Measurements from ENCODE around the gene PPARA. TPM values are rescaled to one million over a fixed set of nuclear protein-coding genes. Genes with fewer than 3 reads are reported as not detected.

Gene PPARA
- total and polyA plus RNA-seq, 2 experiments from 2014 or later: 4.7 to 12.6 TPM

GRCh38 chr22:46179748-46180147 is 29.4 kb downstream of the PPARA start:
- Mint-ChIP-seq H3K36me3 (ENCODE audit: low read depth) (peaks cover 51% of the 10 kb centered on the region), H3K9me3 (peaks cover 61% of the 10 kb centered on the region), H3K4me1 (no peaks in the 10 kb centered on the region), H3K27me3 (ENCODE audit: insufficient read depth, low read depth, poor library complexity) (no peaks in the 10 kb centered on the region), H3K4me3 (no peak overlapping the region), H3K27ac (no peak overlapping the region)
- no peaks in the 10 kb centered on the region for H3F3A ChIP-seq (replicated peaks; ENCODE audit: low read depth)
- H3K4me1 ChIP-seq (ENCODE audit: insufficient read depth): no peaks in the 10 kb centered on the region
- H4K20me1 ChIP-seq (replicated peaks; ENCODE audit: insufficient read depth): no peaks in the 10 kb centered on the region
- H2AFZ ChIP-seq: no peak overlapping the region
- TF ChIP-seq CREB1 (CRISPR knock-in tag; IDR thresholded peaks at IDR 0.05; ENCODE audit: low read depth) (no peak), JUNB (IDR thresholded peaks at IDR 0.05; ENCODE audit: unreplicated experiment) (no peak), NANOG (IDR thresholded peaks at IDR 0.05; ENCODE audit: borderline replicate concordance) (no peak), EZH2phosphoT487 (IDR thresholded peaks at IDR 0.05; ENCODE audit: unreplicated experiment) (no peak), ETS1 (IDR thresholded peaks at IDR 0.05) (no peak), CTCF (conservative IDR thresholded peaks at IDR 0.05; ENCODE audit: low read depth in 2 of 2) (no peak), EZH2 (IDR thresholded peaks at IDR 0.05; ENCODE audit: low read depth, unreplicated experiment) (no peak), ZNF462 (CRISPR knock-in tag; IDR thresholded peaks at IDR 0.05) (no peak), ZNF331 (CRISPR knock-in tag; IDR thresholded peaks at IDR 0.05; ENCODE audit: low read depth) (no peak), STAT1 (IDR thresholded peaks at IDR 0.05; ENCODE audit: unreplicated experiment) (no peak), POLR2AphosphoS5 (IDR thresholded peaks at IDR 0.05; ENCODE audit: low read depth) (no peak), ZNF114 (CRISPR knock-in tag; IDR thresholded peaks at IDR 0.05) (no peak)
- TF ChIP-seq, protein P1, sequence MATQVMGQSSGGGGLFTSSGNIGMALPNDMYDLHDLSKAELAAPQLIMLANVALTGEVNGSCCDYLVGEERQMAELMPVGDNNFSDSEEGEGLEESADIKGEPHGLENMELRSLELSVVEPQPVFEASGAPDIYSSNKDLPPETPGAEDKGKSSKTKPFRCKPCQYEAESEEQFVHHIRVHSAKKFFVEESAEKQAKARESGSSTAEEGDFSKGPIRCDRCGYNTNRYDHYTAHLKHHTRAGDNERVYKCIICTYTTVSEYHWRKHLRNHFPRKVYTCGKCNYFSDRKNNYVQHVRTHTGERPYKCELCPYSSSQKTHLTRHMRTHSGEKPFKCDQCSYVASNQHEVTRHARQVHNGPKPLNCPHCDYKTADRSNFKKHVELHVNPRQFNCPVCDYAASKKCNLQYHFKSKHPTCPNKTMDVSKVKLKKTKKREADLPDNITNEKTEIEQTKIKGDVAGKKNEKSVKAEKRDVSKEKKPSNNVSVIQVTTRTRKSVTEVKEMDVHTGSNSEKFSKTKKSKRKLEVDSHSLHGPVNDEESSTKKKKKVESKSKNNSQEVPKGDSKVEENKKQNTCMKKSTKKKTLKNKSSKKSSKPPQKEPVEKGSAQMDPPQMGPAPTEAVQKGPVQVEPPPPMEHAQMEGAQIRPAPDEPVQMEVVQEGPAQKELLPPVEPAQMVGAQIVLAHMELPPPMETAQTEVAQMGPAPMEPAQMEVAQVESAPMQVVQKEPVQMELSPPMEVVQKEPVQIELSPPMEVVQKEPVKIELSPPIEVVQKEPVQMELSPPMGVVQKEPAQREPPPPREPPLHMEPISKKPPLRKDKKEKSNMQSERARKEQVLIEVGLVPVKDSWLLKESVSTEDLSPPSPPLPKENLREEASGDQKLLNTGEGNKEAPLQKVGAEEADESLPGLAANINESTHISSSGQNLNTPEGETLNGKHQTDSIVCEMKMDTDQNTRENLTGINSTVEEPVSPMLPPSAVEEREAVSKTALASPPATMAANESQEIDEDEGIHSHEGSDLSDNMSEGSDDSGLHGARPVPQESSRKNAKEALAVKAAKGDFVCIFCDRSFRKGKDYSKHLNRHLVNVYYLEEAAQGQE (IDR thresholded peaks at IDR 0.05; ENCODE audit: unreplicated experiment): no peak
- H3K4me3 ChIP-seq: no peak overlapping the region
- ATAC-seq: no peak
- H3K27me3 ChIP-seq (ENCODE audit: insufficient read depth): no peaks in the 10 kb centered on the region
- no peak for DNase-seq (ENCODE audit: low spot score)
- H3K4me2 ChIP-seq: no peak overlapping the region
- no peaks in the 10 kb centered on the region for H3K79me2 ChIP-seq (replicated peaks; ENCODE audit: insufficient read depth)
- no peaks in the 10 kb centered on the region for H3K9me2 ChIP-seq (ENCODE audit: insufficient read depth)
- H3K36me3 ChIP-seq (ENCODE audit: insufficient read depth): 0 out of 2 replicates have a peak, but pooled peaks cover 3% of the 10 kb centered on the region
- H3K27ac ChIP-seq (ENCODE audit: low read depth): no peak overlapping the region

All from GM23338 (cell line).